HT-29 (cell line): ENCODE results near the gene LRRC15. TPM values are rescaled to one million over a fixed set of nuclear protein-coding genes. Genes with fewer than 3 reads are reported as not detected.

ENCODE experiments used
- DNase-seq: peaks from one replicate; pipeline ENCODE4 v3.0.0-alpha.2; 2015; ENCODE audit warnings: low spot score
- total RNA-seq: library from RNA; depleted of rRNA; stranded (reverse); fragments of >200 nt; shearing (Covaris generic); gene quantifications from 2 replicates; pipeline ENCODE4 v1.2.3, GENCODE V29; 2014

LRRC15 gene
- total RNA-seq, 1 experiment from 2014 or later: not detected

DNA sequence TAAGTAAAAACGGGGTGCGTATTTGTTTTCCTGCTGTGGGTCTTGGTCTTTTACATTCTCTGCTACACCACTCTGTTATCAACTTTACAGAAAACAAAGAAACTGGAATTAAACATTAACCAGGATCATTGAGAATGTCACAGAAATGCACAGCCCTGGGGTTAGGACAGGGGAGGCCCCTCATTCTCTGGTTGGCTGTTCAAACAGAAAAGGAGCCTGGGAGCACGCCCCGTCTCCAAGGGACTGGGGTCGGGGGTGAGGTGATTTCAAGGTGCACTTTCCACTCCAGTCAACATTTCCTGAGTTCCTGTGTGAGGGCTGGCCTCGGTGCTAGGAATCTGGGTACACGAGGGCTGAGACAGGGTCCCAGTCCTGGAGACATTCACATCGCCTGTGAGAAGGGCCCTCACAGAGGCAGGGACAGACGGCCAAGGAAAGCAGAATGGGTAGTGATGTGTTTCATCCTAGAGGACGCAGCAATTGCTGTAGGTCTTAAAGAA lies 48.7 kb downstream of the LRRC15 start:
- DNase-seq: no peak

DNA sequence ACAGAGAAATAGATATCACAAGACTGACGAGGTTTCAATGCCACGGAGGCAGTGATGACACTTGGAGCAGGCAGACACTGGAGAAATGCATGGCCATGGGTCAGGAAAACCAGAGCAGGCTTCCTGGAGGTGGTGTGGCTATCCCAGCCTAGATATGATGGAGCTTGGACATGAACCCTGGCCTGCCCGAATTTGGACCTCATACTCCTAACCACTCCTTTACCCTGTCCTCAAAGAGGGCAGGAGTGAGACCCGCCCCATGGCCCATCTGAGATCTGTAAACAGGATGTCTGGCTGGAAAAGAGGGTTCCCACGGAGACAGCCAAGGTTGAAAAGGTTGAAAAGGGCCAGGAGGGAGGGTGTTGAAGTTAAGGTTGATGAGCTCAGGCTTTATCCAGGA lies 49.4 kb downstream of the LRRC15 start:
- DNase-seq: no peak

DNA sequence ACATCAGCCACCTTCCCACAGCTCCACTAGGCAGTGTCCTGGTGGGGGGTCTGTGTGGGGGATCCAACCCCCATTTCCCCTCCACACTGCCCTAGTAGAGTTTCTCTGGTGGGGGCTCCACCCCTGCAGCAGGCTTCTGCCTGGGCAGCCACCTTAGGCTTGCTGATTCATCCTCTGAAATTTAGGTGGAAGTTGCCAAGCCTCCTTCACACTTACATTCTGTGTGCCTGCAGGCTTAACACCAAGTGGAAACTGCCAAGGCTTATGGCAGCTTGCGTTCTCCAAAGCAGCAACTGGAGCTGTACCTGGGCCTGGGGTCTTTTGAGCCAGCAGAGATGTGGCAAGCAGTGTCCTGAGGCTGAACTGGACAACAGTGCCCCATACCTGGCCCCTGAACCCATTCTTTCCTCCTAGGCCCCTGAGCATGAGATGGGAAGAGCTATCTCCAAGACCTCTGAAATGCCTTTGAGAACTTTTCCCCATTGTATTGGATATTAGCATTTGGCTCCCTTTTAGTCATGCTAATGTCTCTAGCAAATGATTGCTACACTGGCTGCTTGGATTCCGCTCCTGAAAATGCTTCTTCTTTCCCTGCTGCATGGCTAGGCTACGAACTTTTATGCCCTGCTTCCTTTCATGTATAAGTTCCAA lies 50.9 kb downstream of the LRRC15 start:
- no peak for DNase-seq

DNA sequence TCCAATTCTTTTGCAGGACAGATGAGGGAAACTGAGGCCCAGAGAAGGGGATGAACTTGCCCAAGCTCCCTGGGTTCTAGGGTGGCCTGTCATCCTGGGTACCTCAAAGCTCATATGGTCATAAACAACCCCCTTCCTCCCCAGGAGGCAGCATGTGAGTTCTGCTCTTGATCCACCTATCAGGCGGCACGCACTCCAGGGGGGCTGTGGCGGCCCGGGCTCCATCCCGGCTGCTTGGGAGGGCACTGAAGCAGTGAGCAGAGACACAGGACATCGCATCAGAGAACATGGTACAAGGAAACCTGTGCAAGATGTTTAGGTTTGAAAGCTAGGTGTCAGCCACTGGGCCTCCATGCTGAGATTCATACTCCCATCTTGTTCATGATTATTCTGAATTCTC lies 52.6 kb downstream of the LRRC15 start:
- DNase-seq: no peak

DNA sequence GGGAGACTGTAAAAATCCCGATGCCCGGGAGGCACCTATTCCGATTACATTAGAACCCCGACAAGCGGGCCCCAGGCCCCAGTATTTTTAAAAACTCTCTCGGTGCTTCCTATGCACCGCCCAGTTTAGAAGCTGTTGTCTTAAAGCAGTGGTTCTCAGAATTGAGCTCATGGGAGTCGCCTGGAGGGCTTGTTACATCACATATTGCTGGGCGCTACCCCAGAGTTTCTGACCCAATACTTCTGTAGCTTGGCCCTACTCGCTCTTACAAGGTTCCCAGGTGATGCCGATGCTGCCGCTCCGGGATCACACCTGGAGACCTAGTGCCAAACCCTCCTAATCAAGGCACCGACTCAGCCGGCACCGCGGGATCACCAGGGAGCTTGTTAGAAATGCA lies 53.6 kb downstream of the LRRC15 start:
- DNase-seq: no peak

DNA sequence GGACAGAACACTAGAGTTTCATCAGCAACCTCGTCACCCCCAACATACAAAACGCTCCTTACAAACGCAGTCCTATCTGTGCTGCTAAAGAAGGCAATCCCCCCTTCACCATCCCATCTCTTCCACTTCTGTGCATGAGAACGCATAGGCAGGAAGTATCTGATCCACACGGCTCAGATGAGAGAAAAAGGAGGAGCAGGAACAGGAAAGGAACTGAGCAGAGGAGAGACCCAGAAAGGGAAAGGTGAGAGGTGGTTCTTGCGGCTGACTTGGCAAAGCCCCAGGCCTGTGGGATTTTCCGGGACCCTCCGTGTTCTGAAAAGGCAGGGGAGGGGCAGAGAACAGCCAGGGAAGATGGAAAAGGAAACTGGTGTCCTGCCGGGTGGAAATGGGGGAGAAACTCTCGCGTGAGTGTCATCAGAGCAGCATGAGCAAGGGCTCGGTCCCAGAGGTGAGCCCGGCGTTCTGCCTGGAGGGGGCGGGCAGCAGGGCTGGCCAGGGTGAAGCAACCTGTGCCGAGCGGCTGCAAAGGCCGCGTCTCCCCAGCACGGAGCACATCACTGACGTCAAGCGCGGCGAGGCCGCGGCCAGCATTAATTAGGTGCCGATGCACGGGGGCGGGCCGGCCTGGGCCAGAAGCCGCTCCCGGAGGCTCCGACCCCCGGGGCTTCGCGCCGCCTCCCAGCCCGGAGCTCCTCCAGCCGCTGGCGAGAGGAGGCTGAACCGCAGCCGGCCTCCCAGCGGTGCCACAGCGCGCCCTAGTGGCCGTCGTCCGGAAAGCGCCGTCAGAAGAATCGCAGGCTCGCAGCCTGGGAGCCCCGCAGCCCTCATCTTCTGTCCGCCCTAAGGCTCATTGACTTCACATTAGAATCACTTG lies 54.2 kb downstream of the LRRC15 start:
- DNase-seq: peak; percentile 91

DNA sequence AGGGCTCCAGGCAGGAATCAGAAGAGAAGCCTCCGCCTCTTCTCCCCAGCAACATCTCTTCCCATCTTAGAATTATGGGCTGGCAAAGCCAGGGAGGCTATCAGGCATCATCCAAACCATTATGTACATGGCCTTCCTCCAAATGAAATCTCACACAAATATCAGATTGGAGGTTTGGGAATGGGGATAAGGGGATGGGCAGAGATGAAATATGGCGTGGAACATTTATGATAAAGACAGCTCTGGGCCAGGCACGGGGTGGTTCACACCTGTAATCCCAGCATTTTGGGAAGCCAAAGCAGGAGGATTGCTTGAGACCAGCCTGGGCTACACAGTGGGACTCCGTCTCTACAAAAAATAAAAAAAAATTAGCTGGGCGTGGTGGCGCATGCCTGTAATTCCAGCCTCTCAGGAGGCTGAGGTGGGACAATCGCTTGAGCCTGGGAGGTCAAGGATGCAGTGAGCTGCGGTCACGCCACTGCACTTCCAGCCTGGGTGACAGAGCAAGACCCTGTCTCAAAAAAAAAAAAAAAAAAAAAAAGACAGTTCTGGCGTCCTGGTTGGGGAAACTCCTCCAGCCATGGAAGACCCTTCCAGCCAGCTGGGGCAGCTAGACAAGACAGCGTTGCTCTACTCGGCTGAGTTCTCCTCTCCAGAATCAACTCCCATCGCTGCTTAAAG lies 55.0 kb downstream of the LRRC15 start:
- DNase-seq: no peak

DNA sequence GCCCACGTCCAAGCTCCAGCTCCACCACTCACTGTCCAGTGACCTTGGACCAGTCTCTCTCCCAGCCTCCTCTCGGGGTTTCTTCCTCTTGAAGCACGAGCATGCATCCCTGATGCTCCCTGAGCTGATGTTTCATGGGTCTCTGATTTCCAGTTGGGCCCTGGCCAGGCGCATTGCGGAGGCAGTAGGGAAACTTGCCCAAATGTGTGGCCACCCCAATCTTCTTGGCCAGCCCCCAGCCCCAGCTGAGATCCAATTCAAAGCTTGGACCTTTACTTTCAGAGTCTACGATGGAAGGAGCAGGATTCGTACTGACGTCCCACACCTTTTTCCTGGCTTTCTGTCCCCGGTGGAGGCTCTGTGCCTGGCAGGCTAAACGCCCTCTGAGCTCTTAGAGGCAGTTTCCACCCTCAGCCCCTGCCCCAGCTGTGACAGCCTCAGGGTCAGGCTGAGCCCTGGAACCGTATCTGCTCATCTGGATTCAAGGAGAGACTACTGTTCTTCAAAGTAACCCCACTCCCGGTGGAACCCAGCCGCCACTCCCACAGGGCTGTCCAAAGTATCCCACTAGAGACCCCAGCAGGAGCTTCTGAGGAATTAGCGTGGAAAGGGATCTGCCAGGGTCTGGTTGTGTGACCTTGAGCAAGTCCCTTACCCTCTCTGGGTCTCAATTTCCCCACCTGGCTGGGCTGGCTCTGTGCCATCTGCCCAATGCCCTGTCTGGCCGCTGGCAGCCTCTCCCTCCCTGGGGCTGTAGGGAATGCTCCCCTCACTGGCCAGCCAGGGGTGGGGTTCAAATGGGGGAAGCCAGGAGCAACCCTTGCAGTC lies 55.8 kb downstream of the LRRC15 start:
- DNase-seq: no peak

DNA sequence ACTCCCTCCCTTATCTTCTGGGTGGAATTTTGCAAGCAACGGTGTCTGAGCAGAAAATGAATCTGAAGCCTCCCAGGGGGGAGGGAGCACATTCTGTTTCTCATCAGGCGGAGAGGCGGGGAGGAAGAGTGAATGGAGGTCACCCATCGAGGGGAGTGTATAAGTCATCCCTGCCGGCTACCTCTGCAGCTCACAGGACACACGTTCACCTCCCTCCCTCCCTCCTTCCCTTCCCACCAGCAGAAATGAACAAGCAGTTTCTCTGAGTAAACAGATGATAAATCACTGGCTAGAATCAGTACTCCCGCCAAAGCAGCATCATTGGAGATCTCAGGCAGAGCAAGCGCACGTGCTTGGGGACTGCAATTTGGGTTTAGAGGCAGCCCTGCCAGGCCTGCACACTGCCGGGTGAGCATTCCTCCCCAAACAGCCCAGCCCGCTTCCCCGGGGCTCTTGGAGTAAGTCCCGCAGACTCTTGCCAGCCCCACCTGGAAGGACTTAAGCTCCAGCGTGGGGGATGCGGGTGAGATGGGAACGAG lies 56.7 kb downstream of the LRRC15 start:
- DNase-seq: no peak

DNA sequence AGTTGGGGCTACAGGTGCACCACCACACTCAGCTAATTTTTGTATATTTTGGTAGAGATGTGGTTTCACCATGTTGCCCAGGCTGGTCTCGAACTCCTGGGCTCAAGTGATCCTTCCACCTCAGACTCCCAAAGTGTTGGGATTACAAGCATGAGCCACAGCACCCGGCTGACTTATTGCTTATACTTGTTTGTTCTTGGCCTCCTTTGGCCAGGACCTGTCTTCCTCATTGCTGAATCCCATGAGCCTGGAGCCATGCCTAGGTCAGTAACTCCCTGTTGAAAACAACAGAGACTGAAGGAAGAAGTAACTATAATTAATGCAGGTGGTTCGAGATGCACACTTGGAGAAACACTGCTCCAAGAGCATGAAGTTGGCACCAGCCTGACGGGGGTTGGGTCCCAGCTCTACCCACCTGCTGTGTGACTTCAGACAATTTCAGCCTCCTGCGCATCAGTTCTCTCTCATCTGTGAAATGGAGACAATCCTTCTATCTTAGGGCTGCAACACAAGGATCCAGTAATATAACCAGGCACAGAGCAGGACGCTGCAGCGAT lies 57.3 kb downstream of the LRRC15 start:
- no peak for DNase-seq

DNA sequence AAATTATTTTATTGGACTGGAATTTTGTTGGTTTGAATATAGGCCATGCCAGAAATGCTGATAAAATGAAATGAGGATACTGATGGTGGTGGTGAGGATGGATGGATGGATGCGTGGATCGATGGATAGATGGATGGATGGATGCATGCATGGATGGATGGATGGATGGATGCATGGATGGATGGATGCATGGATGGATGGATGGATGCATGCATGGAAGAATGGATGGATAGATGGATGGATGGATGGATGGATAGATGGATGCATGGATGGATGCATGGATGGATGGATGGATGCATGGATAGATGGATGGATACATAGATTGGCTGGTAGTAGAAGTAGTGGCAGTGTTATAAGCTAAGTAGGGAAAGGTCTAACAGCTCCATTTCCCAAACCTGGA lies 58.5 kb downstream of the LRRC15 start:
- DNase-seq: no peak

DNA sequence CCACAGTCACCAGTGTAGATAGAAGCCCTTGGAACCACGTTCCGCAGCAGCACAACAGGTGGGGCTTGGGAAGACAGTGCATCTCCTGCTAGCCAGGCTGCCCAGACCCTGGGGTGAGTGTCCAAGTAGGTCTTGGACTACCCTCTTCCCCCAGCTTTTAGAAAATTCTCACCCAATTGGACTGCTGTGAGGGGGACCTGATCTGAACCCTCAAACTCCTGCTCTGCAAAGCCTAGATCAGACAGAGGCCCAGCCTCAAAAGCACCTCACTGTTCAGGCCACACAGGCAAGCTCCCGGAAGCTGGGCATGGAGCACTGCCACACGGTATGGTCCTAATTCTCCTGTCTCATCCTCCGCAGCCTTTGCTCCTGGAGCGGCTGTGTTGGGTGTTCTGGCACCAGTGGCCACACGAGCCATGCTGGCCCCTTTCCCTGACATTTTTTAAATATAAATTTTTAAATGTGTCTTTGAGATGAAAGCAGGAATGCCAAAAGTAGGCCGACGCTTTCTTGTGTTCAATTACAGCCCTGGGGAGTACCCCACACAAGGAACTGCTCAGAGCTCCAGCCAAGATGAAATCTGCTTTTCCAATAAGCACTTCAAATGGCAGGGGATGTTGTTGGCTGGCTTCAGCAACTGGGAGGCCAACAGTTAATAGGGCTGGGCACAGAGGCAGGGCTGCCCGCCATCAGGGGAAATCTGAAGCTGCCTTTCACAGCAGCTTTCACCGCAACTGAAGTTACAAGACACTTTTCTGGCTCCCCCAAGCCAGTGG lies 59.3 kb downstream of the LRRC15 start:
- DNase-seq: no peak

DNA sequence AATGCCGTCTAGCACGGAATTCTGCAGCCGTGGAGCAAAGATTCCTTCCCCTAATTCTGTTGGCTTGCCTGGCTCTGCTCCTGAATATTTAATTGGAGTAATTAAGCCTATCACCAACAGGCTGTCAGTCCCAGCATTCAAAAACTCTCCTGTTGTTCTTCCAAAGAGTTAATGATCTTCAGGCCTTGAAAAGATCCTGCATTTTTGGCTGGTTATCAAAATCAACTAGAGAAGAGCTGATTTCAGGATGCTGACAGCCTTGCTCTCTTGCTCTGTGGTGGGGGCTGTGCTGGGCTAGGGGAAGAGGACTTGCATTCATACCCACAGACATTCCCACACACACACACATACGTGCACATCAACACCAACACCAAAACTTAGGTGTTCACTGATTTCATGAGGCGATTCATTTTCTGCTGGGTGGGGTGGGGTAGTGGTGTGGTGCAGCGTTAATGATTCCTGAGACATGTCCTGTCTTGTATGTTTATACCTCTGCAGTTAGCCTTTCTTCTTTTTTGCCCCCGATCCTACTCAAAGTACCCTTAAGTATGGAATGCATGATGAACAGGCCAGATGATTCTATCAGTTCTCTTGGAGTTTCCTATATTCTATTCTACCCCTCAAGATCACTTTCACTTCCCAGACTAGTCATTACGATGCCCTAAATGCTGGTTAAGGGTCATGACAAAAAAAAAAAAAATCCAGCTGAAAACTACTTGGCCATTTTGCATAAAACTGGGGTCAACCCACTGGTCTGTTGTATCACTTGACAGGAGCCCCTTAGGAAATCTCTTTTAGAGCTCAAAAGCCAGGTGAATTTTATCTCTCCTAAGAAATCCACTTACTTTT lies 60.7 kb downstream of the LRRC15 start:
- DNase-seq: no peak

DNA sequence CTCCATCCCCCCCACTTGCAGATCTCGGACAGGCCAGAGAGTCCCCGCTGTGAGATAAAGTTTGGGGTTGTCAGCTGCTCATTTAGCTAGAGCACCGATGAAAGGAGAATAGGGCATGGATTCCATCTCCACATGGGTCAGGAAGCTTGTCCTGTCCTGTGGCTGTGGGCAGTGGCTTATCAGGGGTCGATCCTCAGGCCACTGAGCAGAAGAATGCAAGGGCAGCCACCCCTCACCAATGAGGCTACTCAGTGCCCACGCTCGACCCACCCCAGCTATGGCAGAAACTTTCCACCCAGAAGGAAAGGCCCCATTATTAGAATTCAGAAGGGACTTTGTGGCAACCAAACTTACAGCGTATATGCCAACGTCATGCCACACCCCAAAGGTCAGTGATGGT lies 61.7 kb downstream of the LRRC15 start:
- DNase-seq: no peak

DNA sequence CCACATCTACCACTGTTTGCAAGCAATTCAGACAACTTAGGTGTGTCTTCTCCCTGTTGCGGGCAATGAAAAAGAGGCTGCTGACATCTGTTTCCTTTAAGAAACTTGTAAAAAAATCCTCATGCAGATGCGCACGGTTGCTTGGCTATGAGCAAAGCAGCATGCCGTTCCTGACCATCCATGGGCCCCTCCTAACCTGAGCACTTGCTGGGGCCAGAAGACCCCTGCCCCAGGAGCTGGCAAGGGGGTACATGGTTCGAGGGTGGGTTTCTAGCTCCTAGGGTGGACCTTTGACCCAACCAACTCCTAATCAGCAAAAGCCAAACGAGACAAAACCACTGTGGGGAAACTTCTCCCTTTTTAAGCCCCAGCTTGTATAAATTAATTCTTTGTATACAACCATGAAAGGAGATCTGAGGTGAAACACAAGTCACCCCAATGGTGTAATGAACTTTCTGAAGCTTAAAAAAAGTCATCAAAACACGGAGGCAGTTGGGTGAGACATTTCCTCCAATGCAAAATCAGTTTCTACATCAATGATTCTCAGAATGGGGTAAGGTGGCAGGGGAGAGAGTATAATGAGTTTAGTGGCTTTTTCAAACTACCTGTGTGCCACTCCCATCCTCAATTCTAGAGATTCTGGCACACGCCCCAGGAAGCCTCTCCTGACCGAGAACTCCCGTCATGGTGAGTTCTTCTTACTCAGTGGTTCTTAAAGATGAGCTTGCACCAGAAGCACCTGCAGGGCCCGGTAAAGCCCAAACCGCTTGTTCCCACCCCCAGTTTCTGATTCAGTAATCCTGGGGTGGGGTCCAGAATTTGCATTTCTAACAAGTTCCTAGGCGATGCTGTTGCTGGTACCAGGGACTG lies 62.5 kb downstream of the LRRC15 start:
- no peak for DNase-seq

DNA sequence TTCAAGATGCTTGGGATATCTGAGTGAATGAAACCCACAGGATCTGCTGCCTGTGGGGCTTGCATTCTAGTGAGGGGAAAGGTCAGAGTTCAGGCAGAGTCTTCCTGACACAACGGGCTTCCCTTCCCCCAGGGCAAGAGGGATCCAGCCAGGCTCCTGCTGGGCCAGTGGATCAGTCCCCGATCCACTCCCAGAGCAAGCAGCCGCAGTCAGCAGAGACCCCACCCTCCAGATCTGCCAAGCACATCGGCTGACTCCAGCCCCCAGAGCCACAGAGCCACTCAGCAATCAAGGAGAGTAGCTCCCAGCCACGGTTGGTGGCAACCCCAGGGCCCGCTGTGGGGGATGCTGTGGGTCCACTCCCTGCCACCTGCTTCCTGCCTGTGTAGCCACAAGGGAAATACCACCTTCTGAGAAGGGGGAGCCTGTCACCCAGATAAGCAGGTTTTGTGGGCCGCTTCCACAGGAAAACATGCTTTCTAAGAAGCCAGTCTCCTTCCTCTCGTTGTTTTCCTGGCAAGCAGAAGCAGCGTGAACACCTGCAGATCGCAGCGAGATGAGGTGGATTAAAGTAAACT lies 63.3 kb downstream of the LRRC15 start:
- no peak for DNase-seq

DNA sequence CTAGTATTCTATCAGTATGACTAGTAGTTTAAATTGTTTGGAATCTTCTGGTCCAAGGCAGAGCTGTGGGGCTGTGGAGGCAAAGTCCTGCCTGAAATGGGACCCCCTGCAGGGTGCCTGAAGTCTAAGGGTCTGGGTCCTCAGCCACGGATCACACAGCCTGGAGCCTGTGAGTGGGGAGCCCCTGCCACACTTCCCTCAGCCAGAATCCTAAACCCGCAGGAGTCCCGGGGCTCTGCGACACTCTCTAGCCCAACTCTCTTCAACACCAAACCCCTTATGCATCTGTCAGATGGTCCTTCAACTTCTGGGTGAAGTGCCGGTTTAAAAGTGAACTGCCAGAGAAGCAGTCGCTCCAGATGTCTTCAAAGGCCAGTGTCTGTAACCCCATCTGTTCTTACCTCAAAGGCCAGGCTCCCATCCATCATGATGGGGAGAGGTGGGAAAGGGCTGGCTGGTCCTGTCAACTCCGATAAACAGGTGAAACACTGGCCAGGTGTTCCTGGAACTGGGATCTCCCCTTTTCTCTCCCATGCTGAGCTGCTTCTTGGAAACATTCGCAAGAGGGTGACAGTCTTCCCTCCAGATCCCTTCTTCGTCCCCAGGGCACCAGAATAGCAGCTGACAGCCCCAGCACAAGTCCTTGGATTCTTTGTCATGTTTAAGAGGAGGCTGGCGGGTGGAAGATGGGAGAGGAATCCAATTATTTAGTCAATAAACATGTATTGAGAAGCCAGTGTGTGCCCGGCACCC lies 64.0 kb downstream of the LRRC15 start:
- no peak for DNase-seq
